Body of pancreas (tissue), 4 donors: ENCODE measurements around the gene STOX2.

Source experiments
- CTCF ChIP-seq, 7 experiments: fragments of 450-650 bp in 4 of 7; fragments of 200-600 bp in 3 of 7; sonication (generic) in 3 of 7; IDR thresholded peaks; one replicate each; pipeline ENCODE4 v1.5.1; 2016 to 2019; ENCODE audit warnings: antibody characterized with exemption in 7 of 7
- POLR2A ChIP-seq, 3 donors: fragments of 450-650 bp; IDR thresholded peaks; one replicate each; pipeline ENCODE4 v1.6.1; 2016; ENCODE audit warnings: antibody characterized with exemption in 3 of 3, mild to moderate bottlenecking in 2 of 3

DNA sequence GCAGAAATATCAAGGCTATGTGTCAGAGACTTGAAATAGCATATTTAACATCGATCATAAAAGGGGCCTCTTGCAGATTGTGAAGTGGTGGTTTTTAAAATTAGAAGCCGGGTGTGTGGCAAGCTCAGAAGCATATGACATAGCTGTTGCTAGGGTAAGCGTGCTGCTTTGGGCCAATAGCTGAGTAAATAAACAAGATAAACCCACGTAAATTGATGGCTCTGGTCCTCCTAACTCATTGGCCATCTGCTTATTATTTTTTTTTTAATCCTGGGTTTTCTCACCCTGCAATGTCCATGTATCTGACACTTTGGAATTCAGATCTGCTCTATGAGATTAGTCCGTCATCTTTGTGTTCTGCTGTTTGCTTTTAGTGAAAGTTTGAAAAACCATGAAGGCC, 32.6 kb upstream of the STOX2 start:
- TF ChIP-seq CTCF (IDR thresholded peaks at IDR 0.05), result no peak
- TF ChIP-seq POLR2A (IDR thresholded peaks at IDR 0.05), result no peak
